ENCODE data around the gene CRLF3.

- no peak for TF ChIP-seq CTCF (IDR thresholded peaks at IDR 0.05; ENCODE audit: low read depth, low read length, poor library complexity, severe bottlenecking)
- no peak for TF ChIP-seq EZH2phosphoT487 (IDR thresholded peaks at IDR 0.05; ENCODE audit: borderline replicate concordance, low read length)
Measured at GRCh38 chr17:30848021-30848420, 23.5 kb upstream of the CRLF3 start.

Measured in DOHH2 (cell line).